HG02943 (cell line): ENCODE data around the gene MICAL3.

ENCODE experiments used
- ATAC-seq: cut with Tn5 transposase; IDR thresholded peaks from one replicate; pipeline ENCODE4 v1.9.1; 2021; ENCODE audit warnings: mild to moderate bottlenecking, low read depth, moderate library complexity; ENCODE audit not compliant: unreplicated experiment

Gene MICAL3

DNA sequence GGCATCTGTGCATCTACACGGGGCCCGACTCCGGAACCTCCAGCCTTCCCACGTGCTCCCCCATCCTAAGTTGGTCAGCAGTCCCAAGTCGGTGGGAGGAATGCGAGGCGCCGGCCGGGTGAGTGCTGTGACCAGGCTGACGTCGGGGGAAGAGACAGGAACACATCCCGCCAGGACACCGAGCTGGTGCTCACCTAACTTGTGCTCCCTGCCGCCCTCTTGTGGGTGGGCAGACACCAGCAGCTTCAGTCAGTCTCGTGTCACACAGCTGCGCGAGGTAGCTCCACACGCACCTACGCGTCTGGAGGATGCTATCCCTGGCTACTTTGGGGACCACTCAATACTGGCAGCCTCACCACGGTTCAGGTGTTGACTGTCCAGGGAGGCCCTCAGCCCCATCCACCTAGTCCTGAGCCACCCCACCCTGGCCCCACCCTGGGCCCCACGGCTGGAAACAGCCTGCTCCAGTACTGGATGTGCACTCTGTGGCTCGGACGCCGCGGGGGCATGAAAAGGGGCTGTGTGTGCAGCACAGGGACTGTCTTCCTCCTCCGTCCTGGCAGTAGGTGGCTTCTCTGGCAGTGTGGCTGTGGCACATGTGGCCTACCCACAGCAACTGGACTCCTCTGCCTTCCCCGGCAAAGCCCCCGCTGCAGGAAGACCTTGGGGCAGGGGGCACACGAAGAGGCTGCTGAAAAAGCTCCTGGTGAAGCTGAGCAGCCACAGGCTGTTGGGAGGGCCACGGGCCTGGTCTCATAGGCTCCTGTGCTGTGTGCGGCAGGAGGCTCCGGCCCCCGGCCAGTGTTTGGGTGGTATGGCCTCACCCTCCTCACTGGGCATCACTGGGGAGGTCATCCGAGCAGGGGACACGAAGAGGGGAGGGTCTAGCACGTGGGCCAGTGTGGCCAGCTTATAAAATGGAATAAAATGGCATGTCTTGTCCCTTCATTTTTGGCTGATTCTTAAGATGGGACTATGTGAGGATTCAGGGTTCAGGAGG is 238.9 kb downstream of the MICAL3 start:
- no peak for ATAC-seq

- no peak for ATAC-seq
These were observed 239.6 kb downstream of the MICAL3 start for GRCh38 chr22:17784776-17785175.

DNA sequence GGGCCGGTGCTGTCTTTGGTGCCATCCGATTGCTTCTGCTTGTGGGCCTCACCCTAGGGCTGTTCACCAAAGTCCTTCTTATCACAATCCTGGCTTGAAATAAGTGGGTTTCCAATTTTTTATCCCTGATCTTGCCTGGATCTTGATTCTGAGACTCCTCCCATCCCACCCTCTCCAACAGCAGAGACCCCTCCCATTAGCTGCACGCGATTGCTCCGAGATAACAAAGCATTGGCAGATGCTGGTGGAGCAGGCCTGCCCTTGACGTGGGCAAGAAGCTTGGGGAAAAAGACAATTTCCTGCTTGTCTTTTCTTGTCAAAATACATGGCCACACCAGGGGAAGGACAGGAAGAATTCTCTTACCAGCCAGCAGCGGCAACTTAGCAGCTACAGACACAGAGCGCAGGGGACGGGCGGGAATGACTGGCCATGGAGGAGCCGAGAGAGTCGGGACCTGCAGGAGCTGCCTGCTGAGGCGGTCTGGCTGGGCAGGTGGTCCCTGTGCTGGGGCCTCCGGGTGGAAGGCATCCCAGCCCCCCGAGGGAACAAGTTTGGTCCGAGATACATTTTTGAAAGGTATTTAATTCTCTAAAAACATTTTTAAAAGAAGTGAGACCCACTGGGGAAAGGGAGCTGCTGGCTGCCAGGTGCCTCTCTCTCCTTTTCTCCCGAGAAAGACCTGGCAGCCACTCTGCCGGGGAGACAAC is 240.4 kb downstream of the MICAL3 start:
- ATAC-seq, result no peak

GRCh38 chr22:17783312-17783711 is 241.0 kb downstream of the MICAL3 start:
- no peak for ATAC-seq

GRCh38 chr22:17782621-17783020 is 241.7 kb downstream of the MICAL3 start:
- no peak for ATAC-seq

- ATAC-seq, result no peak
These were observed 242.2 kb downstream of the MICAL3 start for GRCh38 chr22:17782158-17782557.

- no peak for ATAC-seq
These were observed 242.9 kb downstream of the MICAL3 start for GRCh38 chr22:17781319-17782031.

GRCh38 chr22:17780741-17781318 is 243.5 kb downstream of the MICAL3 start:
- no peak for ATAC-seq

DNA sequence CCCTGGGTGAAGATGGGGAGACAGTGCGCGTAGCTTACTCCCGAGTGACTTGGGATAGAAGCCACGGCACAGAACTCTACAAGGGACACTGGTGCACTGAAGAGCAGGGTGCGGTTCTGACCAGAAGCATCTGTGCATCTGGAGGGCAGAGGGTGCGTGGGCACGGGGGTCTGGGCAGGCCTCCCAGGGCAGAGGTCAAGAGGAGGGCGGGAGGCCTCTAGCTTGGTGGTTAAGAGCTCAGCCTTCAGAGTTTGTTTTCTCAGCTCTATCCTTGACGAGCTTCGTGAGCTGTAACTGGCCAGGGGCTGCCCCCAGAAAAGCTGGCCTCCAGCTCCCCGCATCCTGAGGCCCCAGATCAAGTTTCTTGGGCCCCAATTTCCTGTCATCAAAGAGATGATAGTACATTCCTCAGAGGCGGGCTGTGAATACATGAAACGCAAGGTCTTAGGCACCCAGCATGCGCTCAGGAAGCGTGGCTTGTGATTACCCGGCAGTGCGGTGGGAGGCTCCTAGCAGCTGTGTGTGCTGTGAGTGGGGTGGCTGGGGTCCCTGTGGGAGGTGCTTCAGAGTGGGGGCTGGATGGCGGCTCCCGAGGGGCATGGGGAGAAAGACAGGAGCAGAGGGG is 244.1 kb downstream of the MICAL3 start:
- no peak for ATAC-seq

- no peak for ATAC-seq
These were observed 244.9 kb downstream of the MICAL3 start for GRCh38 chr22:17779286-17780115.

- ATAC-seq, result no peak
These were observed 245.9 kb downstream of the MICAL3 start for GRCh38 chr22:17778412-17778976.

DNA sequence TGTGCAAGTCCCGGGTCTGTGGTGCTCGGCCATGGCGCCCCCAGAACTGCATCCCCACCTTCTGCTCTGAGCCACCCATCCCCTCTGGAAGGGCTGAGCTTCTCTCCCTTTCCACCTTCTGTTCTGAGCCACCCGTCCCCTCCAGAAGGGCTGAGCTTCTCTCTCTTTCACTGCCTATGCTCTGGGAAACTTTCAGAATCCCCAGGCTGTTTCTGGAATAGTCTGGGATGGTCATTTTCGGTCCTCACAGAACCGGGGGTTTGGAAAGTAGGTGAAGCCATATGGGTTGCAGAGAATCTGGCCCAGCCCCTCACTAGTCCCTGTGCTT is 246.7 kb downstream of the MICAL3 start:
- ATAC-seq, result no peak

GRCh38 chr22:17777005-17777716 is 247.2 kb downstream of the MICAL3 start:
- ATAC-seq, result no peak

GRCh38 chr22:17775781-17776465 is 248.4 kb downstream of the MICAL3 start:
- no peak for ATAC-seq

DNA sequence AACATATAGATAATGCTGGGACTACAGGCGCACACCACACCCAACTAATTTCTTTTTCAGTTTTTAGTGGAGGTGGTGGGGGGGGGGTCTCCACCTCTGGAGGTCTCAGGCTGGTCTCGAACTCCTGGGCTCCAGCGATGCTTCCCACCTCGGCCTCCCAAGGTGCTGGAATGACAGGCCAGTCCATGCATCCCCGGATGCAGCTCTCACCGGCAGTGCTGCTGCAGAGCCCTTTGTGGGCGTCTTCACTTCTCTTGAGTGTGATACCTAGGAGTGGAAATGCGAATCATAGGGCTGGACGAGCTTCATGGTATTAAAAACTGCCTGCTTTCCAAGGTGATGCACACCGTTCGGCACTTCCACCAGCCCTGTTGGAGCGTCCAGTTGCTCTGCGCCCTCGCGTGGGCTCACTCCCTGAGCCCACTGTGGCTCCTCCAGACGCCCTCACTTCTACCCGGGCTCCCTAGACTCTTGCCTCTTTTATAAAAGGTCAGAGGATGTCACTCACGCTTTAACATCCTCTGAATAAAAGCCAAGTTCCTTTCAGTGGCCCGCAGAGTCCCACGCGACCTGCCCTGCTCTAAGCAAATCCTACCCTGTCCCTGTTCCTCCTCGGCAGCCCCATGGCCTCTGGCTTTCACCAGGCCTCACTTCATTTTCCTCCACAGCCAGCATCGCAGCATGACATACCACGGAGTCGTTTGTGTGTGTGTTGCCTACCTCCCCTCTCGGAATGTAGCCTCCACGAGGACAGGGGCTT is 249.3 kb downstream of the MICAL3 start:
- no peak for ATAC-seq

- ATAC-seq, result no peak
These were observed 250.0 kb downstream of the MICAL3 start, which contains the start of gene BID for GRCh38 chr22:17774206-17774925. BID (minus strand) TSS chr22:17774469; CDS start chr22:17750116, 24,353 bp downstream.
